Measurements from ENCODE around the gene TTC39B.

GRCh38 chr9:15229409-15229808, 77.6 kb downstream of the TTC39B start:
- TF ChIP-seq CTCF (IDR thresholded peaks at IDR 0.05; ENCODE audit: low read length) = no peak
- TF ChIP-seq EZH2 (IDR thresholded peaks at IDR 0.05; ENCODE audit: borderline replicate concordance, low read length) = no peak

Measured in OCI-LY1 (cell line).